Measurements from ENCODE around the gene DGKD.

GRCh38 chr2:233354500-233354924, 218 bp downstream of the DGKD start:
- TF ChIP-seq POLR2A (IDR thresholded peaks at IDR 0.05) (no peak), CTCF (IDR thresholded peaks at IDR 0.05) (no peak)
